GM19035 (cell line): ENCODE data around the gene HS3ST6.
"Not testable (repeated sequence)": the region's sequence is repeated elsewhere in the genome, so short reads cannot be mapped to it uniquely, and the experiment has no call there.

Experiments used
- ATAC-seq: cut with Tn5 transposase; IDR thresholded peaks from one replicate; pipeline ENCODE4 v1.9.1; 2021; ENCODE audit not compliant: unreplicated experiment

HS3ST6 gene

GRCh38 chr16:1918351-1919326, at the start of gene HS3ST6:
HS3ST6 (minus strand) TSS chr16:1918415; CDS start chr16:1918323, 92 bp downstream.
- ATAC-seq = no peak

- no peak for ATAC-seq
Observed at GRCh38 chr16:1966460-1966859, 48.2 kb upstream of the HS3ST6 start, which contains the start of gene RNF151. RNF151 (plus strand) TSS chr16:1966856; CDS start chr16:1966882, 26 bp downstream.

- ATAC-seq = no peak
Observed at GRCh38 chr16:1965396-1966001, 47.3 kb upstream of the HS3ST6 start.

GRCh38 chr16:1964506-1965395, 46.5 kb upstream of the HS3ST6 start, which contains the start of gene RPS2:
RPS2 (minus strand) TSS chr16:1964826; CDS start chr16:1964625, 201 bp downstream.
- ATAC-seq = peak; percentile 88

- no peak for ATAC-seq
Observed at GRCh38 chr16:1963806-1964505, 45.7 kb upstream of the HS3ST6 start.

GRCh38 chr16:1962161-1963153, 44.2 kb upstream of the HS3ST6 start:
- ATAC-seq = not testable (repeated sequence)

- ATAC-seq = no peak
Observed at GRCh38 chr16:1961651-1962067, 43.4 kb upstream of the HS3ST6 start.

GRCh38 chr16:1960665-1961630, 42.7 kb upstream of the HS3ST6 start:
- ATAC-seq = no peak

GRCh38 chr16:1959269-1960039, 41.2 kb upstream of the HS3ST6 start, which contains the start of gene NDUFB10:
NDUFB10 (plus strand) TSS chr16:1959538; CDS start chr16:1959625, 87 bp downstream.
- peak; percentile 74 for ATAC-seq

- no peak for ATAC-seq
Observed at GRCh38 chr16:1958715-1959268, 40.6 kb upstream of the HS3ST6 start.

- not testable (repeated sequence) for ATAC-seq
Observed at GRCh38 chr16:1958143-1958491, 39.9 kb upstream of the HS3ST6 start.

- not testable (repeated sequence) for ATAC-seq
Observed at GRCh38 chr16:1957434-1958142, 39.4 kb upstream of the HS3ST6 start.

- ATAC-seq = no peak
Observed at GRCh38 chr16:1953734-1954133, 35.5 kb upstream of the HS3ST6 start.

- ATAC-seq = no peak
Observed at GRCh38 chr16:1950559-1950958, 32.3 kb upstream of the HS3ST6 start.

GRCh38 chr16:1950047-1950446, 31.8 kb upstream of the HS3ST6 start:
- ATAC-seq = no peak

GRCh38 chr16:1949507-1949906, 31.3 kb upstream of the HS3ST6 start:
- ATAC-seq = no peak
